Activated gamma-delta T cell (primary cell): ENCODE data around the gene LRRTM4.

Experiments
- DNase-seq: peaks from one replicate; lab custom pipeline; 2025; lab: John Stamatoyannopoulos, UW
- total RNA-seq, 2 donors: gene quantifications; one replicate each; lab custom pipeline; 2026; lab: John Stamatoyannopoulos, UW

The LRRTM4 gene
- total RNA-seq: 0 reads per million in 2 donors

- DNase-seq: no peak
Observed at GRCh38 chr2:77521931-77522470, at the start of gene LRRTM4. Gene LRRTM4, minus strand, starts transcription at chr2:77522376.

- DNase-seq: no peak
Observed at GRCh38 chr2:77571545-77571944, 49.4 kb upstream of the LRRTM4 start.

- no peak for DNase-seq
Observed at GRCh38 chr2:77567723-77568122, 45.5 kb upstream of the LRRTM4 start.

- no peak for DNase-seq
Observed at GRCh38 chr2:77566582-77566981, 44.4 kb upstream of the LRRTM4 start.

GRCh38 chr2:77566131-77566530 is 44.0 kb upstream of the LRRTM4 start:
- DNase-seq: no peak

GRCh38 chr2:77552956-77553355 is 30.8 kb upstream of the LRRTM4 start:
- no peak for DNase-seq

GRCh38 chr2:77538031-77538430 is 15.9 kb upstream of the LRRTM4 start:
- no peak for DNase-seq

GRCh38 chr2:77522888-77523287 is 712 bp upstream of the LRRTM4 start:
- DNase-seq: no peak

- no peak for DNase-seq
Observed at GRCh38 chr2:77521548-77521891, 656 bp downstream of the LRRTM4 start.

GRCh38 chr2:77520641-77521547 is 1.3 kb downstream of the LRRTM4 start:
- DNase-seq: no peak

- DNase-seq: no peak
Observed at GRCh38 chr2:77519888-77520506, 2.2 kb downstream of the LRRTM4 start.

- no peak for DNase-seq
Observed at GRCh38 chr2:77519164-77519887, 2.9 kb downstream of the LRRTM4 start.

- no peak for DNase-seq
Observed at GRCh38 chr2:77518311-77518710, 3.9 kb downstream of the LRRTM4 start.

- DNase-seq: no peak
Observed at GRCh38 chr2:77513191-77513590, 9.0 kb downstream of the LRRTM4 start.

- no peak for DNase-seq
Observed at GRCh38 chr2:77512507-77512906, 9.7 kb downstream of the LRRTM4 start.

GRCh38 chr2:77508511-77508910 is 13.7 kb downstream of the LRRTM4 start:
- DNase-seq: no peak

- no peak for DNase-seq
Observed at GRCh38 chr2:77507657-77508056, 14.5 kb downstream of the LRRTM4 start.

GRCh38 chr2:77488141-77488540 is 34.0 kb downstream of the LRRTM4 start:
- no peak for DNase-seq

GRCh38 chr2:77487074-77487803 is 34.9 kb downstream of the LRRTM4 start:
- DNase-seq: no peak

GRCh38 chr2:77484026-77484425 is 38.1 kb downstream of the LRRTM4 start:
- no peak for DNase-seq

GRCh38 chr2:77479895-77480294 is 42.3 kb downstream of the LRRTM4 start:
- DNase-seq: no peak

- no peak for DNase-seq
Observed at GRCh38 chr2:77479395-77479794, 42.8 kb downstream of the LRRTM4 start.
